Heart right ventricle (tissue), 16 donors: ENCODE results near the gene IGFALS. TPM values are rescaled to one million over a fixed set of nuclear protein-coding genes. Genes with fewer than 3 reads are reported as not detected.

ENCODE experiments used
- ATAC-seq, 8 donors: fragments of 200-7000 bp; cut with Tn5 transposase; one replicate each; pipeline ENCODE4 v1.9.1; 2020; ENCODE audit warnings: mild to moderate bottlenecking in 8 of 8, moderate library complexity in 8 of 8, moderate number of reproducible peaks in 1 of 8
- DNase-seq, 2 donors: peaks; one replicate each; pipeline ENCODE4 v3.0.0-alpha.2; 2020
- H3K27ac ChIP-seq, 10 donors: fragments of 200-600 bp; sonication (generic) in 2 of 10; one replicate each; pipeline versions ENCODE4 v1.5.0 to v1.8.0; 2020 to 2022; ENCODE audit warnings: mild to moderate bottlenecking in 3 of 10
- H3K27me3 ChIP-seq, 7 donors: fragments of 200-600 bp; one replicate each; pipeline ENCODE4 v1.8.0; 2021 to 2022; ENCODE audit warnings: mild to moderate bottlenecking in 2 of 7
- H3K36me3 ChIP-seq, 9 donors: fragments of 200-600 bp; sonication (generic) in 1 of 9; one replicate each; pipeline versions ENCODE4 v1.5.0 to v1.8.0; 2020 to 2022; ENCODE audit warnings: mild to moderate bottlenecking in 2 of 9
- H3K4me1 ChIP-seq, 9 donors: fragments of 200-600 bp; sonication (generic) in 1 of 9; one replicate each; pipeline versions ENCODE4 v1.5.0 to v1.8.0; 2020 to 2022; ENCODE audit warnings: mild to moderate bottlenecking in 4 of 9
- H3K4me3 ChIP-seq, 10 donors: fragments of 200-600 bp; sonication (generic) in 2 of 10; one replicate each; pipeline versions ENCODE4 v1.5.0 to v1.8.0; 2020 to 2022; ENCODE audit warnings: mild to moderate bottlenecking in 7 of 10, moderate library complexity in 2 of 10
- H3K9me3 ChIP-seq, 11 donors: fragments of 200-600 bp in 10 of 11; sonication (generic) in 2 of 11; one replicate each; pipeline versions ENCODE4 v1.5.0 to v1.8.0; 2013 to 2022; ENCODE audit warnings: mild to moderate bottlenecking in 2 of 11, control low read depth in 1 of 11, moderate library complexity in 1 of 11
- CTCF ChIP-seq, 9 donors: fragments of 200-600 bp; sonication (generic) in 2 of 9; IDR thresholded peaks; one replicate each; pipeline versions ENCODE4 v1.5.0 to v1.8.0; 2021 to 2022; ENCODE audit warnings: antibody characterized with exemption in 9 of 9, mild to moderate bottlenecking in 5 of 9, moderate library complexity in 1 of 9
- WGBS, 2 donors: extraction: QIAGEN DNeasy Blood & Tissue Kit; methylation state at CpG; one replicate each; pipeline ENCODE4 v1.1.7; 2013; ENCODE audit warnings: inconsistent platforms in 1 of 2; 5-methylcytosine and 5-hydroxymethylcytosine counted together
- intact Hi-C, 10 donors: fragments of 100-400 bp; cut with DNase I; formaldehyde crosslinking; loops; one replicate each; pipeline versions ENCODE4 v1.11.1 to v1.14.2; 2022
- polyA plus RNA-seq, 2 donors: library from polyadenylated mRNA; stranded (reverse); fragments of 200-250 nt; gene quantifications; one replicate each; pipeline ENCODE4 v1.2.3, GENCODE V29; 2013
- total RNA-seq, 10 donors: library from RNA; stranded (reverse); fragmentation: NEBNext Ultra II Directional in 3 of 10; extraction: Animal tissue kit (Norgen Biotek cat#: 25700) in 3 of 10; gene quantifications; one replicate each; pipeline versions ENCODE4 v1.2.1 to v1.2.4, GENCODE V29; 2021 to 2023
- donor health status: Arrhythmogenic right ventricular cardiomyopathy.
- donor health status: ischemic (EF 13 %, LVEDD 7.1; RV severe dilation, severe dysfunction).
- donor health status: healthy with polysubstance abuse.
- donor health status: DM: no; HTN: yes; CAD: no.
- donor health status: DM: no; HTN: no; CAD: no.
- donor health status: ischemic (EF 25% LVEDD 6.9; RV normal size, moderate dysfunction).
- donor health status: ischemic (EF 25% LVEDD 5.7; RV mildly dilated, moderate dysfunction).
- donor health status: healthy.
- donor health status: DM: yes; HTN: yes; CAD: no.
- donor health status: Ischemic cardiomyopathy.
- donor health status: ischemic (EF 35%, LVEDD 5.7; RV mildly dilated, moderate dysfunction).
- donor health status: nonischemic (EF 11% LVEDD 7.7; RV severe dilation, severe dysfunction).
- donor health status: DM: yes; HTN: yes; CAD: no.
- donor health status: PGD.
- donor health status: ischemic (EF 29% LVEDD 5.4; RV normal size, mild dysfunction).
- donor health status: nonischemic (EF 23%, LVEDD 6.1; RV moderate dilation, normal function).

The IGFALS gene
- total and polyA plus RNA-seq, 12 donors: 0.04 to 0.59 (median 0.13) TPM; not detected in 6

- no peak for DNase-seq
- Histone ChIP-seq H3K27me3 (no peaks in the 10 kb centered on the region), H3K9me3 (no peaks in the 10 kb centered on the region), H3K4me1 (peaks cover 0 to 3% (median 0%) of the 10 kb centered on the region in 9 donors), H3K4me3 (no peak overlapping the region), H3K36me3 (peaks cover 0 to 82% (median 25%) of the 10 kb centered on the region in 9 donors), H3K27ac (no peak overlapping the region)
- no peak for TF ChIP-seq CTCF (IDR thresholded peaks at IDR 0.05)
- intact Hi-C loops: no loop called here
- 90 to 91% methylated on average over 32 of the region's 32 CpGs for WGBS, 2 donors
- no peak for ATAC-seq
These were observed 49.8 kb downstream of the IGFALS start for GRCh38 chr16:1743376-1744337.

- Histone ChIP-seq H3K4me3 (no peak overlapping the region), H3K36me3 (peaks cover 0 to 63% (median 10%) of the 10 kb centered on the region in 9 donors), H3K4me1 (peaks cover 0 to 3% (median 0%) of the 10 kb centered on the region in 9 donors), H3K27ac (no peak overlapping the region), H3K27me3 (no peaks in the 10 kb centered on the region), H3K9me3 (no peaks in the 10 kb centered on the region)
- intact Hi-C loops: no loop called here
- TF ChIP-seq CTCF (IDR thresholded peaks at IDR 0.05): no peak
- WGBS, 2 donors: 89 to 91% methylated on average over 19 of the region's 19 CpGs
- peak in 5 of 8 donors; percentile 32 to 91 (median 56) for ATAC-seq
- no peak for DNase-seq
These were observed 51.8 kb downstream of the IGFALS start for GRCh38 chr16:1741553-1742165.

GRCh38 chr16:1740781-1741490 is 52.6 kb downstream of the IGFALS start:
- Histone ChIP-seq H3K9me3 (no peaks in the 10 kb centered on the region), H3K4me3 (no peak overlapping the region), H3K27me3 (no peaks in the 10 kb centered on the region), H3K27ac (no peak overlapping the region), H3K4me1 (peaks cover 0 to 3% (median 0%) of the 10 kb centered on the region in 9 donors), H3K36me3 (peaks cover 0 to 55% (median 10%) of the 10 kb centered on the region in 9 donors)
- TF ChIP-seq CTCF (IDR thresholded peaks at IDR 0.05): no peak
- intact Hi-C loops: no loop called here
- DNase-seq (no peak), ATAC-seq (peak in 4 of 8 donors; percentile 7 to 33 (median 14))
- WGBS, 2 donors: 89 to 92% methylated on average over 30 of the region's 30 CpGs

Other genes starting within 250 kb of the IGFALS start
- 10 to 100 TPM in 2 of 10 donors, 1 to 10 TPM in 8; 4.7 to 11.9 (median 8.0) TPM for gene IFT140, start 181.6 kb downstream of the IGFALS start, total RNA-seq
- gene IFT140, start 181.6 kb downstream of the IGFALS start, polyA plus RNA-seq: 1 to 10 TPM; 6.8 to 9.2 TPM
- 10 to 100 TPM in 8 of 10 donors, 1 to 10 TPM in 2; 9.5 to 13.8 (median 10.7) TPM for gene CRAMP1, start 181.3 kb downstream of the IGFALS start, total RNA-seq
- gene CRAMP1, start 181.3 kb downstream of the IGFALS start, polyA plus RNA-seq: 10 to 100 TPM in 1 of 2 donors, 1 to 10 TPM in 1; 3.2 to 10.0 TPM
- gene JPT2, start 115.4 kb downstream of the IGFALS start, total RNA-seq: 10 to 100 TPM; 20.2 to 57.5 (median 32.2) TPM
- gene JPT2, start 115.4 kb downstream of the IGFALS start, polyA plus RNA-seq: 10 to 100 TPM; 10.0 to 38.1 TPM
- 10 to 100 TPM; 61.3 to 96.0 (median 71.7) TPM for gene MAPK8IP3, start 87.5 kb downstream of the IGFALS start, total RNA-seq
- 100 to 1,000 TPM in 1 of 2 donors, 10 to 100 TPM in 1; 31.2 to 126 TPM for gene MAPK8IP3, start 87.5 kb downstream of the IGFALS start, polyA plus RNA-seq
- gene NME3, start 22.2 kb downstream of the IGFALS start, total RNA-seq: 10 to 100 TPM; 21.8 to 41.1 (median 30.3) TPM
- gene NME3, start 22.2 kb downstream of the IGFALS start, polyA plus RNA-seq: 100 to 1,000 TPM in 1 of 2 donors, 10 to 100 TPM in 1; 47.7 to 176 TPM
- 10 to 100 TPM in 1 of 10 donors, 1 to 10 TPM in 9; 4.9 to 13.8 (median 7.3) TPM for gene EME2, start 20.9 kb downstream of the IGFALS start, total RNA-seq
- 10 to 100 TPM in 1 of 2 donors, 1 to 10 TPM in 1; 3.0 to 17.9 TPM for gene EME2, start 20.9 kb downstream of the IGFALS start, polyA plus RNA-seq
- 10 to 100 TPM; 57.8 to 94.9 (median 76.2) TPM for gene MRPS34, start 20.6 kb downstream of the IGFALS start, total RNA-seq
- gene MRPS34, start 20.6 kb downstream of the IGFALS start, polyA plus RNA-seq: 100 to 1,000 TPM in 1 of 2 donors, 10 to 100 TPM in 1; 84.7 to 141 TPM
- gene SPSB3, start 11.1 kb downstream of the IGFALS start, total RNA-seq: 10 to 100 TPM; 25.1 to 52.4 (median 27.1) TPM
- 10 to 100 TPM; 52.0 to 97.7 TPM for gene SPSB3, start 11.1 kb downstream of the IGFALS start, polyA plus RNA-seq
- gene NUBP2, start 10.7 kb downstream of the IGFALS start, total RNA-seq: 10 to 100 TPM; 24.1 to 35.3 (median 28.7) TPM
- 10 to 100 TPM; 40.5 to 74.1 TPM for gene NUBP2, start 10.7 kb downstream of the IGFALS start, polyA plus RNA-seq
- gene HAGH, start 33.1 kb upstream of the IGFALS start, total RNA-seq: 100 to 1,000 TPM; 115 to 179 (median 161) TPM
- 100 to 1,000 TPM; 146 to 172 TPM for gene HAGH, start 33.1 kb upstream of the IGFALS start, polyA plus RNA-seq
- gene FAHD1, start 33.5 kb upstream of the IGFALS start, total RNA-seq: 10 to 100 TPM; 16.2 to 47.6 (median 28.6) TPM
- gene FAHD1, start 33.5 kb upstream of the IGFALS start, polyA plus RNA-seq: 10 to 100 TPM; 31.8 to 32.3 TPM
- not detected for gene MEIOB, start 78.5 kb upstream of the IGFALS start, total RNA-seq
- gene MEIOB, start 78.5 kb upstream of the IGFALS start, polyA plus RNA-seq: not detected
- not detected for gene HS3ST6, start 124.7 kb upstream of the IGFALS start, total RNA-seq
- gene HS3ST6, start 124.7 kb upstream of the IGFALS start, polyA plus RNA-seq: under 1 TPM in 1 of 2 donors, not detected in 1; 0.03 TPM
- gene MSRB1, start 149.5 kb upstream of the IGFALS start, total RNA-seq: 10 to 100 TPM; 24.6 to 53.7 (median 34.3) TPM
- gene MSRB1, start 149.5 kb upstream of the IGFALS start, polyA plus RNA-seq: 10 to 100 TPM; 41.4 to 82.2 TPM
- gene RPL3L, start 161.0 kb upstream of the IGFALS start, total RNA-seq: 100 to 1,000 TPM; 173 to 282 (median 254) TPM
- gene RPL3L, start 161.0 kb upstream of the IGFALS start, polyA plus RNA-seq: 100 to 1,000 TPM; 124 to 164 TPM
- gene NDUFB10, start 165.8 kb upstream of the IGFALS start, total RNA-seq: 100 to 1,000 TPM; 375 to 755 (median 559) TPM
- gene NDUFB10, start 165.8 kb upstream of the IGFALS start, polyA plus RNA-seq: 1,000 to 10,000 TPM in 1 of 2 donors, 100 to 1,000 TPM in 1; 824 to 1,046 TPM
- 1,000 to 10,000 TPM in 3 of 10 donors, 100 to 1,000 TPM in 7; 691 to 1,555 (median 813) TPM for gene RPS2, start 171.1 kb upstream of the IGFALS start, total RNA-seq
- gene RPS2, start 171.1 kb upstream of the IGFALS start, polyA plus RNA-seq: 1,000 to 10,000 TPM; 1,955 to 3,593 TPM
- not detected for gene RNF151, start 173.2 kb upstream of the IGFALS start, total RNA-seq
- not detected for gene RNF151, start 173.2 kb upstream of the IGFALS start, polyA plus RNA-seq
- gene TBL3, start 178.3 kb upstream of the IGFALS start, total RNA-seq: 10 to 100 TPM; 18.5 to 26.7 (median 21.9) TPM
- 10 to 100 TPM; 57.4 to 71.1 TPM for gene TBL3, start 178.3 kb upstream of the IGFALS start, polyA plus RNA-seq
- gene NOXO1, start 187.8 kb upstream of the IGFALS start, total RNA-seq: not detected
- under 1 TPM; 0.09 to 0.29 TPM for gene NOXO1, start 187.8 kb upstream of the IGFALS start, polyA plus RNA-seq
- 10 to 100 TPM; 14.7 to 30.2 (median 24.5) TPM for gene GFER, start 190.5 kb upstream of the IGFALS start, total RNA-seq
- 10 to 100 TPM; 37.5 to 65.6 TPM for gene GFER, start 190.5 kb upstream of the IGFALS start, polyA plus RNA-seq
- gene SYNGR3, start 196.3 kb upstream of the IGFALS start, total RNA-seq: under 1 TPM in 8 of 10 donors, not detected in 2; 0.15 to 0.62 (median 0.28) TPM
- 1 to 10 TPM in 1 of 2 donors, under 1 TPM in 1; 0.51 to 2.5 TPM for gene SYNGR3, start 196.3 kb upstream of the IGFALS start, polyA plus RNA-seq
- gene ZNF598, start 216.1 kb upstream of the IGFALS start, total RNA-seq: 10 to 100 TPM in 9 of 10 donors, 1 to 10 TPM in 1; 9.5 to 24.7 (median 14.2) TPM
- 10 to 100 TPM; 12.6 to 25.3 TPM for gene ZNF598, start 216.1 kb upstream of the IGFALS start, polyA plus RNA-seq
- under 1 TPM in 1 of 10 donors, not detected in 9; 0.39 TPM for gene NPW, start 226.1 kb upstream of the IGFALS start, total RNA-seq
- gene NPW, start 226.1 kb upstream of the IGFALS start, polyA plus RNA-seq: under 1 TPM in 1 of 2 donors, not detected in 1; 0.54 TPM
- 100 to 1,000 TPM in 9 of 10 donors, 10 to 100 TPM in 1; 94.3 to 429 (median 146) TPM for gene NHERF2, start 233.2 kb upstream of the IGFALS start, total RNA-seq
- 100 to 1,000 TPM; 314 to 640 TPM for gene NHERF2, start 233.2 kb upstream of the IGFALS start, polyA plus RNA-seq